H1 (cell line): ENCODE results near the gene BBIP1. TPM values are rescaled to one million over a fixed set of nuclear protein-coding genes. Genes with fewer than 3 reads are reported as not detected.

Experiments used
- ASH2L ChIP-seq: fragments of 200-600, 300-600 bp; sonication (generic); IDR thresholded peaks from one replicate; pipeline ENCODE4 v1.7.1; 2017; ENCODE audit warnings: low read length
- ATF3 ChIP-seq: IDR thresholded peaks from 2 replicates; pipeline ENCODE4 v1.6.1; 2011; ENCODE audit warnings: low read depth, mild to moderate bottlenecking, low read length; ENCODE audit not compliant: insufficient read depth
- CBX5 ChIP-seq: fragments of 300-800, 300-1000 bp; sonication (generic); IDR thresholded peaks from 2 replicates; pipeline ENCODE4 v1.7.1; 2016; ENCODE audit warnings: antibody characterized with exemption, low read length, low read depth
- CEBPB ChIP-seq: IDR thresholded peaks from 2 replicates; pipeline ENCODE4 v1.6.1; 2012; ENCODE audit warnings: low read depth, low read length
- CREB1 ChIP-seq: IDR thresholded peaks from 2 replicates; pipeline ENCODE4 v1.6.1; 2012; ENCODE audit warnings: inconsistent platforms
- CTCF ChIP-seq, 3 experiments: IDR thresholded peaks; 1 replicate in 2 of 3; 2 replicates in 1 of 3; pipeline versions ENCODE4 v1.5.1 to v1.6.1; 2011; ENCODE audit warnings: low read length in 3 of 3, mild to moderate bottlenecking in 3 of 3, inconsistent platforms in 2 of 3, low read depth in 1 of 3, moderate library complexity in 1 of 3; ENCODE audit not compliant: insufficient read depth in 1 of 3; ENCODE audit errors: control extremely low read depth in 1 of 3
- GTF2F1 ChIP-seq: IDR thresholded peaks from 2 replicates; pipeline ENCODE4 v1.6.1; 2012; ENCODE audit warnings: low read depth, low read length, improper control_type of control experiment, borderline replicate concordance
- HDAC2 ChIP-seq, 2 experiments: fragments of 300-600 bp in 1 of 2; sonication (generic) in 1 of 2; IDR thresholded peaks; 2 replicates each; pipeline ENCODE4 v1.6.1; 2011 to 2012; ENCODE audit warnings: low read depth in 2 of 2, low read length in 2 of 2, mild to moderate bottlenecking in 2 of 2, moderate library complexity in 2 of 2, borderline replicate concordance in 1 of 2, inconsistent platforms in 1 of 2
- KDM4A ChIP-seq: IDR thresholded peaks from one replicate; pipeline ENCODE4 v1.7.1; 2012; ENCODE audit warnings: low read depth, mild to moderate bottlenecking, moderate library complexity, low read length, inconsistent platforms; ENCODE audit not compliant: severe bottlenecking
- KDM5A ChIP-seq: fragments of 200-600 bp; IDR thresholded peaks from 2 replicates; pipeline ENCODE4 v1.7.1; 2012; ENCODE audit warnings: mild to moderate bottlenecking, low read length, inconsistent platforms, mixed read lengths
- POU5F1 ChIP-seq: IDR thresholded peaks from 2 replicates; pipeline ENCODE4 v1.6.1; 2011; ENCODE audit warnings: low read depth, mild to moderate bottlenecking, low read length, moderate library complexity
- RAD21 ChIP-seq, 2 experiments: IDR thresholded peaks in 1 of 2; conservative IDR thresholded peaks in 1 of 2; 2 replicates each; pipeline ENCODE4 v1.6.1; 2011; ENCODE audit warnings: low read depth in 2 of 2, low read length in 2 of 2, improper control_type of control experiment in 1 of 2, inconsistent platforms in 1 of 2, mild to moderate bottlenecking in 1 of 2, moderate library complexity in 1 of 2
- SIX5 ChIP-seq: IDR thresholded peaks from 2 replicates; pipeline ENCODE4 v1.6.1; 2011; ENCODE audit warnings: mild to moderate bottlenecking, low read depth, low read length
- SP2 ChIP-seq: IDR thresholded peaks from 2 replicates; pipeline ENCODE4 v1.6.1; 2012; ENCODE audit warnings: mild to moderate bottlenecking, low read length, inconsistent platforms
- TBP ChIP-seq: IDR thresholded peaks from 2 replicates; pipeline ENCODE4 v1.6.1; 2011; ENCODE audit warnings: low read depth, low read length, improper control_type of control experiment
- TCF12 ChIP-seq: IDR thresholded peaks from 2 replicates; pipeline ENCODE4 v1.6.1; 2011; ENCODE audit warnings: low read depth, mild to moderate bottlenecking, low read length
- ZNF274 ChIP-seq: IDR thresholded peaks from 2 replicates; pipeline ENCODE4 v1.7.0; 2012; ENCODE audit warnings: low read length, borderline replicate concordance; ENCODE audit errors: extremely low read depth
- polyA plus RNA-seq, 7 experiments: library from polyadenylated mRNA; depleted of rRNA in 3 of 7; stranded (reverse) in 5 of 7; unstranded in 2 of 7; fragments of >200 nt in 5 of 7; fragments of 200-250 nt in 2 of 7; gene quantifications; 1 replicate in 5 of 7; 2 replicates in 1 of 7; 4 replicates in 1 of 7; pipeline versions ENCODE4 v1.2.1 to v1.2.3, GENCODE V29; 2011 to 2013; ENCODE audit warnings: missing spikeins in 2 of 7, mixed read lengths in 2 of 7
- total RNA-seq: library from RNA; stranded (reverse); fragmentation: NEBNext Ultra II Directional; extraction: Animal tissue kit (Norgen Biotek cat#: 25700); gene quantifications from 2 replicates; pipeline ENCODE4 v1.2.1, GENCODE V29; 2021
- TF ChIP-seq, protein P1 (sequence below): IDR thresholded peaks from 2 replicates; pipeline ENCODE4 v1.6.1; 2012; ENCODE audit warnings: inconsistent platforms
- TF ChIP-seq, protein P2 (sequence below): IDR thresholded peaks from 2 replicates; pipeline ENCODE4 v1.6.1; 2011; ENCODE audit warnings: low read length, improper control_type of control experiment

The BBIP1 gene
- total and polyA plus RNA-seq, 2 of the 8 experiments (the other 6 are each of a cell fraction or from before 2014, with no cell fraction given) = 8.8 to 19.6 TPM

DNA sequence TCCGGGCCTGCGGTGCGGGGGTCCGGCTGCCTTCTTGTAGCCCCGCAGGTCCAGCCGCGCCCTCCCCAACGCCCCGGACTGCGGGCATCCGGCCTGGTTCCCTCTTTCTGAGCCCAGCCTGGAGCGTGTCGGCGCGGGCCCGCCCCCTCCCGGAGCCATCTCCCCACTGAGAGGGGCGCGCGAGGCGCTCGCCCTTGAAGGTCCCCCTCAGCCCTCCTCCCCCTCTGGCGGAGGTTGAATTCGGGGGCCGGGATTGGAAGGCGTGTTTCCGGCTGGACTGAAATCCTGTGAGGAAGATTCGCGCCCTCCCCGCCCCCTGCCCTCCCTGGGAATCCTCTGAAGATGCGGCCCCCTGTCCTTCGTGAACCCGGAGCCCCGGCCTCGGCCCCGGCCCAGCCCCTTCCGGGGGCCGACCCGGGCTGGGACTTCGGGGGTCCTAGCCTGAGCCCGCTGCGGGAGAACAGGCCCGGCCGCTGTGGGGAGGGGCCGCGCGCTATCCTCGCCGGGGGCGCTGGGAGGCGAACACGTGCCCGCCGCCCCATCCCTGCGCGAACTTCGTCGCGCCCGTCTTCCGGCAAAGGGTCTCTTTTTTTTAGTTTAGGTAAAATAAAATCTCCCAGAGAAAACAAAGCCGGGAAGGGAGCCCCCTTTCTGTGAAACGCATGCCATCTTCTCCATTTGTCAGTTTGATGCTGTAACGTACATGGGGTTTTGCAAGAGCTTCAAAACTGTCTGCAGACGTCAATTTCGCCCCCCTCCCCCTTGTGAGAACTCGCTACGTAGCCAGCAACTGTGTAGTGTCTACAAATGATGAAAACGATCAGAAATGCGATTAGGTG, 46.6 kb downstream of the BBIP1 start (continued):
- TF ChIP-seq SIX5 (no peak), ATF3 (no peak), RAD21 (IDR thresholded peaks at IDR 0.05 in 1 of 2, conservative IDR thresholded peaks at IDR 0.05 in 1 of 2; ENCODE audit: low read depth in 2 of 2, low read length in 2 of 2) (no peak), SP2 (no peak), CBX5 (no peak), ZNF274 (no peak), GTF2F1 (no peak), TBP (no peak), KDM5A (no peak), POU5F1 (no peak), ASH2L (peak; percentile 52), CTCF (IDR thresholded peaks at IDR 0.05; ENCODE audit: control extremely low read depth in 1 of 3, insufficient read depth in 1 of 3, low read depth in 1 of 3, low read length in 3 of 3) (no peak; a peak in 1 of 4 replicates), TCF12 (no peak), HDAC2 (IDR thresholded peaks at IDR 0.05; ENCODE audit: borderline replicate concordance in 1 of 2, low read depth in 2 of 2, low read length in 2 of 2) (peak; percentile 27 to 85; a peak in 2 of 4 replicates), CREB1 (no peak; the same call in 1 of the 2 replicates), KDM4A (no peak), CEBPB (peak; percentile 52; the same call in 1 of the 2 replicates)
- TF ChIP-seq, protein P1, sequence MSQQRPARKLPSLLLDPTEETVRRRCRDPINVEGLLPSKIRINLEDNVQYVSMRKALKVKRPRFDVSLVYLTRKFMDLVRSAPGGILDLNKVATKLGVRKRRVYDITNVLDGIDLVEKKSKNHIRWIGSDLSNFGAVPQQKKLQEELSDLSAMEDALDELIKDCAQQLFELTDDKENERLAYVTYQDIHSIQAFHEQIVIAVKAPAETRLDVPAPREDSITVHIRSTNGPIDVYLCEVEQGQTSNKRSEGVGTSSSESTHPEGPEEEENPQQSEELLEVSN = peak; percentile 82
- TF ChIP-seq, protein P2, sequence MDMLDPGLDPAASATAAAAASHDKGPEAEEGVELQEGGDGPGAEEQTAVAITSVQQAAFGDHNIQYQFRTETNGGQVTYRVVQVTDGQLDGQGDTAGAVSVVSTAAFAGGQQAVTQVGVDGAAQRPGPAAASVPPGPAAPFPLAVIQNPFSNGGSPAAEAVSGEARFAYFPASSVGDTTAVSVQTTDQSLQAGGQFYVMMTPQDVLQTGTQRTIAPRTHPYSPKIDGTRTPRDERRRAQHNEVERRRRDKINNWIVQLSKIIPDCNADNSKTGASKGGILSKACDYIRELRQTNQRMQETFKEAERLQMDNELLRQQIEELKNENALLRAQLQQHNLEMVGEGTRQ = no peak
